NOMO-1 treated with DMSO at 0.1 percent for 48 hours (cell line): ENCODE data around the gene ELK4.

Source experiments
- DNase-seq: peaks from one replicate; lab custom pipeline; 2025; ENCODE audit not compliant: unreplicated experiment; lab: John Stamatoyannopoulos, UW

ELK4 gene

DNA sequence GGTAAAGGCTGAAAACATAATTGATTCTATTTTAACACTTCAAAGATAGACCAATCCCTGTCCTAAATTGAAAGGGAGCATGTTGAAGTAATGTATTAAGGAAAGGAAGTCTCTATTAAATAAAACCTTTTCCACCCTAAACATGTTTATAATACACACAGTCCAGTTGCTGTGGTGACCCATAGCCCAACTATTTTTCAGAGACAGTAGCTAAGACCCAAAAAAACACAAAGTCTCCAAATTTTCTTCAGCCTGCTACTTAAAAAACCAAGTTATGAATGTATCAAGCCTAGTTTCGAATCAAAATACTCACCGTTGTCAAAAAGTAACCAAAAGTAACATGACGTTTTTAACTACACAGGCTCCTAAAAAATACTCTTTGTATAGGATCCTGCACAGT, 1.6 kb downstream of the ELK4 start:
- DNase-seq: no peak

DNA sequence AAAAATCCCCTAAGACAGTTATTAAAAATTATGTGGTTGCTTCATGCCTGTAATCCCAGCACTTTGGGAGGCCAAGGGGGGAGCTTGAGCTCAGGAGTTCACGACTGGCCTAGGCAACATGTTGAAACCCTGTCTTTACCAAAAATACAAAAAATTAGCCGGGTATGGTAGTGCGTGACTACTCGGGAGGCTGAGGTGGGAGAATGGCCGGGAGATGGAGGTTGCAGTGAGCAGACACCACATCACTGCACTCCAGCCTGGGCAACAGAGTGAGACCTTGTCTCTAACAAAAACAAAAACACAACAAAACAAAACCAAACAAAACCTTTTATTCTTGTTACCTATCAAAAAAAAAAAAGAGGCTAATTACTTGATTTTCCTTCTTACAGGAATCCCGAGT, 2.1 kb downstream of the ELK4 start:
- no peak for DNase-seq

DNA sequence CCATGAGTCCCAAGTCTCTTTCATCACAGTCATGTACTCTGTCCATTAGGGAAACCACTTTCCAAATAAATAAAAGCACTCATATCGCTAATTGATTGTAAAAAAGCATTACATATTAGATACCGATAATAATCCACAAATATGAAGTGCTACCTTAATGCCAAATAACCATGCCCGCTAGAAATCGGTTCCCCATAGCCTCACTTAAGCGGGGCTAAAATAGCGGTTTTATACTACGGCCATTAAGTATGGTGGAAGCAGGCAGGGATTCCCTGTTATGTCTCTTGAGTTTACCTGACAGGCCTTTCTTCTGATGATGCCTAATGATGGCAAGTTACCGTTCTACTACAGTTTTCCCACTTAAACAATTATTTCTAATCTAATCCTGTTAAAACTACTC, 3.9 kb downstream of the ELK4 start:
- DNase-seq: no peak

DNA sequence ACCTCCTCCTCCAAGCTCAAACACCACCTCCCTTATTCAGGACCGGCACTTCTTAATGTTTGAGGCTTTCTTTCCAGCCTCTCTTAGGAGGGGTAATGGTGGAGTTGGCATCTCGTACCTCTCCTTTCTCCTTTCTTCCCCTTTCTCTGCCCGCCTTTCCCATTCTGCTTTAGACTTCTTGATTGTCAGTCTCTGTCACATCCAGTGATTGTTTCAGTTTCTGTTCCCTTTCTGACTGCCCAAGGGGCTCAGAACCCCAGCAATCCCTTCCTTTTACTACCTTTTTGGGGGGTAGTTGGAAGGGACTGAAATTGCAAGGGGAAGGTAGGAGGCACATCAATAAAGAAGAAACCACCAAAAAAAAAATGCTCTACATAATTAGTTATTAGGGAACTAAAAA, 5.6 kb downstream of the ELK4 start:
- peak; percentile 64 for DNase-seq

DNA sequence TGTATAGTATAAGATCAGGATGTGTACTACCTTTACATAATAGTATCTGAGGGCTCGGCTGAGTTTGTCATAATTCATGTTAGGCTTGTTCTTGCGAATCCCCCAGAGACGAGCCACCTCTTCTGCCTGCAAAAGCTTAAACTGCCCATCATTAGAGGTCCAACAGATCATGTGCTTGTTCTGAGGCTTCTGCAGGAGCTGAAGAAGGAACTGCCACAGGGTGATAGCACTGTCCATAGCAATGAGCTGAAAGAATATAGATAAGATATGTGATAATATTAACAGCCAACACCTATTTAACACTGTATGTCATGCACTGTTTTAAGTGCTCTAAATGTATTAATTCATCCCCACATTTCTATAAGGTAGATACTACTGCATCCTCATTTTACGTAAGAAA, 8.2 kb downstream of the ELK4 start:
- DNase-seq: no peak

DNA sequence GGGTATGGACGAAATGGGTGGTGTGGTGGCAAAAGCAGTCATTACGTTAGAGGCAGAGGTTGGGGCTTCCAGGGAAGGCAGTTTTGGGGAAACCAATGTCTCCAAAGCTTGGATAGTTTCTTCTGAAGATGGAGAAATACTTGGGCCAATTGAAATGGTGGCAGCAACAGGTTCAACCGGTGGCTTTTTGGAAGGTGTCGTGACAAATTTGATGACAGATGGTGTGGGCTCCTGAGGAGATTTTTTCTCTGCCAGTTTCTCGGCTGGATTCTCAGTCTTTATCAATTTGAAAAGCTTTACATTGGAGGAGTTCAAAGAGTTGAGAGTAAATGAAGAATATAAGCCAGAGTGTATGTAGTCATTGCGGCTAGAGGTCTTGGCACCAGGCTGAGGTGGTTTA, 11.5 kb downstream of the ELK4 start:
- no peak for DNase-seq

DNA sequence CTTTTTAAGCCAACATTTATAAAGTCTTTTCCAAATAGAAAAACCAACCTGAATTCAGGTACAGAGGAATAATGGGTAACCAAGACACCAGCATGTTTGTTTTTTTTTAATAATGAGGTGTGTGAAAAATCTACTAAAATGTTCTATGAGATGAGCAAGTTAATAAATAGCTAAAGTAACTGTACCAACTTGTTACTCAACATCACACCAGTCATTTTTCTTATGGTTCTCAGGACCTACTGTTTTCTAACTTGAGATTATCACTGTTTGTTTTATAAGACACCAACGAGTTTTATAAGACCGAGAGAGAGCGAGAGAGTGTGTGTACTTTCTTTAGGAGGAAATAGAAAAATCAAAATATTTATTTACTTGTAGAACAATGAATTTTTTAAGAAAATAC, 12.4 kb downstream of the ELK4 start:
- no peak for DNase-seq

DNA sequence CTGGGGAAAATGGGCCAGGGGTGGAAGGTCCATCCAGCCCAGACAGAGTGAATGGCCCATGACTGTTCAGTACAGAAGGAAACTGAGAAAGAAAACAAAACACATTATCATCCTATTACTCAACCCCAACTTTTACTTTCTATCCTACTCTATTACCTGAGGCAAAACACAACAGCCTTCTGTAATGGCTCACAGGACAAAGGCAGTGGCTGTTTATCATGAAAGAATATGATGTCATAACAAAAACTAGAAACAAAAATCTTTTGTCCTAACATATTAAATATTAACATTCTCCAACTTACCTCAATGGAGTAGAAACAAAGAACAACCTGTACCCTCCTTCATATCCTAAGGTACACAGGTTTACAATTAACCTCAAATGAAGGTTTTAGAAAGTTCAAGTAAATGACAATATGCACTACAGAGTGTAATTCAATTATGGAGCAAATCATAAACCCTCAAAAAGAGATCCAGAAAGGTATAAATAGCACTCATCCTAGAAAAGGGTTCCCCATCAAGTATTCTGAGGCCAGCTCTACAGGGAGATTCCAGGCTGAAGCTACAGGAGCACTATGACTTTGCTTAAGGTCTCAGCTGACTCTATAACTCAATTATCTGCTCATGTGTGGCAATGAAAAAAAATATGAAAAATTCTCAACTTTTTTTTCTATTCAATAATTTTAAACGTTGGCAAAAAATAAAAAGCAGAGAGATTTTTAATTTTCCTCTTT, 15.1 kb downstream of the ELK4 start:
- no peak for DNase-seq

DNA sequence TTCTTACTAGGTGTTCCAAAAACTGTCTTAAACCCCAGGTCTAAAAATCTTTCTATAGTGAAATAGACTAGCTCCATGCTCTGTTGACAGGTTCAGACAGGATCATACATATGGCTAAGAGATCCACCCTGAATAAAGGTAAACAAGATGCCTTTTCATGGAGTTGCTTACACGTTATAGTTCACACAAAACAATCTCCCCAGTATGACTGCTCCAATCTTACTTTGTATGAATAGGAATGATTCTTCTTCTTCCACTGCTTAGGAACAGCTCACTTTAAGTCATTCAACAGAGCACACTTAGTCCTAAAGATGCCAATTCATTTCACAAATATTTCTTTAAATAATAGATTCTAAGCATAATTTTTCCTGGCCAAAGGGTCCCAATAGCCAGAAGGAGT, 16.0 kb downstream of the ELK4 start:
- DNase-seq: no peak

DNA sequence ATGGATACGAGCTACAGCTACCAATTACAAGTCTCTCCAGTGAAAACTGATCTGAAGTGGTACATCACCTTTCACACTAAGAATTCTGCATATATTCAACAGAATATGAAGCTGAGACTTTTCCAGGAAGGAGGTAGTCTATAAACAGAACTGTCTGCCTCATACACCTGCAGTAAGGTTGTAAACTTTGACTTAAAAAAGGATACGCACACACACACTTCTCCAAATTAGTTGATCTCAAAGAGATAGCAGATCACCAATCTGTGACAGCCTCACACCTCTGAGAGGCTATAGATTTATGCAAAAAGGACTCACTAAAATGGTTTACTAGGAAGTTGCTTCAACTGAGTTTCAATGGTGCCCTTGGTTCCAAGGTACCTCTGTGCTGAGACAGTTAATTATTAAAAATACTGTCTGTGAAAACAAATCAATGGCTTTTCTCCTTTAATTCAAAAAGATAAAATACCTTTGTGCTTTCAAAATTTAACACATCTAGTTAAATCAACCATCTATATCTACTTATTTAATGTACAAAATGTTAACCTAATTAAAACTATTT, 17.9 kb downstream of the ELK4 start:
- no peak for DNase-seq

DNA sequence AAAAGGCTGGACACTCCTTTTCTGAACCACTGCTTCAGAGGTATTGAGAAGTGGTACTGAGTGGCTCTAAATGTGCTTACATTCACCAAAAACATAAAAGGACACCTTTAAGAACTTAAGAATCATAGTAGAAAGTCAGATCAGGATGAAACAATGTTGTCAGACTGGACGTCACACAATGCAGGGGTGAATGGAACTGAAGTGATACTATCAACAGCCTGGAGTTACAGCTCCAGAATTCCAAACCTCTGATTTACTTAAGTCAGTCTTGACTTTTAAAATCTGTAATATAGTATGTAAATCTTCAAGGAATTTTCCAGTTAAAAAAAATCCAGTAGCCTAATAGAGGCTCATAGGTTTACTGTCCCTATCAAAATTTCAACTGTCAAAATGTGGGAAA, 19.3 kb downstream of the ELK4 start:
- DNase-seq: no peak

DNA sequence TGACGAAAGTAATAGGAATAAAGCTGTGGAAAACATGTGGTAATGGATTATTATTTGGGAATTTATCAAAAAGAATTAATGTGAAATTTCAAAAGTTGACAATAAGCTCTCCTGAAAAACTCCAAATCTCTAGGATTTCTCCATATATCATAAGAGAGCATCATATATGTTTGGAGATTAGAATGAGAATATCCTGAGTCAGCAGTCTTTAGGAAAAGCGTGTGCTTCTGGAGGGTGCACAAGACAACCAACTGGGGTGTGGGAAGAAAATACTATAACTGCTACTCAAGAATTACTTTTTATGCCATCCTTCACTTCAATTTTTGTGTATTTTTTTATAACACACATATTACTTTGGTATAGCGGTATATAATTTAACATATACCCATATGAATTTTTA, 19.7 kb downstream of the ELK4 start:
- no peak for DNase-seq

DNA sequence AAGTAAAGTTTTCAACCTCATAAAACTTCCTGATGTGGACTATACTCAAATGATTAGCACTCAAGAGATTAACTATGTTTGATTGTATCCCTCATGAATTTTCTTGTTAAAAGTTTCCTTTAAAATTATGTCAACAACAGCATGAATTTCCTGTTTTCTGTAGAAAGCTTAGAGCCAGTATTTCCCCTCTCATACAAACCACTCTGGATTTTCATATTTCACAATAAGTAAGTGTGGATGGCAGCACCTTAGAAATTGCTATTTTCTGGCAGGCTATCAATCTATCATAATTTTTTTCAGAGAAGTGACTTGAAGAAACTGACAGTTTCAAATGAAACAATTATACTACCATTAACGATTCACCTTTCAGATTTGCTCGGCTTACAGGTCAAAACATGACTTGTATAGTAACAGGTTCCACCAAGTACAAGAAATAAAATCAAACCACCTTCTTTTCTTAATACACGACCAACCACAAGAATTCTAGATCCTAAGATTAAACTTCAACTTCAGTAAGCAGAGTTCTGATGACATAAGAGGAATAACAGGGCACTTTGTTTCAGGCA, 20.8 kb downstream of the ELK4 start:
- DNase-seq: no peak

DNA sequence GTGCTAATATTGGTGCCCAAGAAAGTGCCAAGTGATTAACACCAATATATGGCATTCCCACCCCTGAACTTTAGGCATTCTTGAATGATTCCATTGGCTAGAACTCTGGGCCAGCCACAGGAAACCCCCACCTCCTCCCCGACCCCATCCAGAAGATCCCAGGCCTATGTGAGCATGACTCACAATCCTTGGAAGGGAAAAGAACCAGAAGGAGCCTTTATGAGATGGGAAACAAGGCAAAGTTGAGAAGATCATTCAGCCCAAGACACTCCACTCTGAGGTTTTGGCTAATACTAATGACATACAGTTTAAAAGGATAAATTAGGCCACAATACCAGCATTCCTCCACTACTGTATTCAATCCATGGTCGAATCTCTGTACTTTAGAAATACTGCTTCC, 21.8 kb downstream of the ELK4 start:
- DNase-seq: no peak

DNA sequence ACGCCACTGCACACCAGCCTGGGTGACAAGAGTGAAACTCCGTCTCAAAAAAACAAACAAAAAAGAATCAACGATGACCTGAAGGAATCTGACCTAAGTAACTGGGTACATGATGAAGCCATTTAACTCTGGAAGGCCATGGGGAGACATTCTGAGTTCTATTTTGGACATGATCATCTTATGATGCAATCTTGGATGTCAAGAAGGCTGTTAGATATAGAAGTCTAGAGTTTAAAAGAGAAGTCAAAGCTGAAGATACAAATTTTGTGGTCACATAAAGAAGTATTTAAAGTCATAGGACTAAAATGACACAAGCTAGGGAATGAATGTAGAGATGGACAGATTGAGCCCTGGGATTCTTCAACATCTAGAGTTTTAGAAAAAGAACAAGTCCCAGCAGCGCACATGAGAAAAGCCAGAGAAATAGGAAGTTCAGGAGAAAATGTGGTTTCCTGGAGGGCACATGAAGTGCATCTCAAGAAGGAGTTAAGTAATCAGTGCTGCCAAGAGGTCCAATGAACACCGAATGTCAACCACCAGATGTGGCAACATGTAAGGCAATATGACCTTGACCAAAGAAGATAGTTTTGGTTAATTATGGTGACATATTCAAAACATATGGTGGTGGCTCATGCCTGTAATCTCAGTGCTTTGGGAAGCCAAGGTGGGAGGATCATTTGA, 26.8 kb downstream of the ELK4 start:
- DNase-seq: peak; percentile 96

DNA sequence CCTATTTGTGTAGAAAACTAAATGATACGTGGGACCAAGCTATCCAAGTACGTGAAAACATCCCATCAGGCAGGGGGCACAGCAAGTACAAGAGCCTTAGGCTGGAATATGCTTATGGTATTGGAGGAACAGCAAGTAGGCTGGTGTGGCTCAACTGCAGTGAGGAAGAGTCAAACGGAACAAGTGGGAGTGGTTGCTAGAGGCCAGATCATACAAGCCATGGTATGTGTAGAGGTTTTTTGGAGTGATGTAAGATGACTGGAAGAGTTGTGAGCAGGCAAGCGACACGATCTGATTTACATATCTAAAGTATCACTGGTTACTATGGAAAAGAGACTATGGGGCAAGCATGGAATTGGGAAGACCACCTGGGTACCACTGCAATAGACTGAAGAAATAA, 27.8 kb downstream of the ELK4 start:
- no peak for DNase-seq

DNA sequence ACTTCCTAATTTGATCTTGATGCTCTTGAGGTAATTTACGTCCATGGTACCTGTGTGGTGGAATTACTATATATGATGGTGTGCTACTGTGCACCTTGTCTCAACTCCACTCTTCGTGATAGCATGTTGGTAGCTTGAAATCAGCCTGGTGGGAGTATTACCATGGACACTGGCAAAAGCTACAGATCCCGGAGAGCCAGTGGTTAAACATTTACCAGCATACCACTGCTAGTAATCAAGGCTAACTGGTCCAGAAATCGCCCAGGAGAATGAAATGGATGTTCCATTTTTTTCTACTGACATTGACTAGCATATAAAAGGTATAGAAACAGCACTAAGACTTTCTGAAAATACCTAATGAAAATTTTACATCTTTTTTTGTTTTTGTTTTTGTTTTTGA, 30.6 kb downstream of the ELK4 start:
- DNase-seq: no peak

DNA sequence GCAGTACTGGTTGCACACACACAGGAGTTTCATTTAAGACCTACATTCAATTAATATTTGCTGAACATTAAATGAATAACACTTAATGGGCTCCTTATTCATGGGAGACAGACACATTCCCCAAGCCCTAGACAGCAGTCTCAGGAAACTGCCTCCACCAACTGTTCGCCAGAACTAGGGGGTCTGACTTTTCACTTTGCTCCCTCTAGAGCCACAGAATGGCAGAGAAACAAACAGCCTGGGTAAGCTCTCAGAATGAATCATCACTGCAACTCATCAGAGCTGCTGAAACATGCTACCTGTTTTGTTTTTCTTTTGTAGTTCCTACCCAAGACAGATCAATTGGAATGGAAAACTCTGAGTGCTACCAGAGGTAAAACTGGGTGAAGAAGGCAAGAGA, 31.7 kb downstream of the ELK4 start:
- no peak for DNase-seq

DNA sequence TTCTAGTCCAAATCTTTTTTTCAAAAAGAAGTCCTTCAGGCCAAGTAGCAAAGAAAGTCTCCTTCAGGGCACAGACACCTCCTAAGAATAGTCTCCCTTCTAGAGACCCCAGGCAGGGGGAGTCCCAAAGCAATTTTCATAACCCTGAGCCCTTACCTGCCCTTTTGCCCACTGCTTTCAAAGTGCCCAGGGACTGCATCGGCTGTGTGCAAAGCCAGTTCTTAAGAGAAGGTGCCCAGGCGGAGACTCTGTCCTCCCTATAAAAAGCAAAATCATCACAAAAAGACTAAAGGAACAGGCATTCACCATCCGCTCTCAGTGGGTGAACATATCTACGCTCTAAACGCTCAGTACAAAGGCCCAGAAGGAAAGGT, 32.2 kb downstream of the ELK4 start:
- DNase-seq: no peak

DNA sequence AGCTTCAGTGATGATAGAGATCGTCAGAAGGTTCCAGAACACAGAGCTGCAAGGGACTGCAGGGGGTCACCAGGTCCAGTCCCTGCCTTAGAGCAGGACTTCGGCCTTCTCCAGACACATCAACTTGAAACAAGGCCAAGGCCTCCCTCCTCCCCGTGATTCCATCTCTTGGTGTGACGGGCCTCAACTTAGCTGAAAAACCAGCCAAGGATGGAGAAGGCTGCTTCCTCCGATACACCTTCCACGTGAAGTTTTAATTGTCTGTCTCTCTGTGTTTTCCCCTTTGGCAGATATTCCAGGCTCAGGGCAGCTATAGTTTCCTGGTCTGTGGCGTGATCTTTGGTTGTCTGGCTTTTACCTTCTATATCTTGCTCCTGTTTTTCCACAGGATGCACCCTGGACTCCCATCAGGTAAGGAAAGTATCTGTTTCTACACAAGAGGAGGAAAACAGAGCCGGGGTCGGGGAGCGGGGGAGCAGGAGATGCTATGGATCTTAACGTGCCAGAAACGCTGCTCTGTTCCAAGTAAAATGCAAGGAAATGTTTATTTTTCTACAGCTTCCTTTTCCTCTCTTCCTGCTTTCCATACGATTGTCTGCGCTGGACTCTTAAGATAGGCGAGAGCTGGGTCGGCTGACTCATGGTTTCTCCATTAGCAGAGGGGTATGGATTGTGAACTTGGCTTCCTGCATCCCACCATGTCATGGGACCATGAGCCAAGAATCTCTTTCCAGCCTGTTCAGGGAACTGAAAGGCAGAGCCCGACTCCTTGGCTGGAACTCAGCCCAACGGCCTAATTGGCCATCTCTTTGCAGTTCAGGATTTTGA, 32.8 kb downstream of the ELK4 start:
- no peak for DNase-seq

DNA sequence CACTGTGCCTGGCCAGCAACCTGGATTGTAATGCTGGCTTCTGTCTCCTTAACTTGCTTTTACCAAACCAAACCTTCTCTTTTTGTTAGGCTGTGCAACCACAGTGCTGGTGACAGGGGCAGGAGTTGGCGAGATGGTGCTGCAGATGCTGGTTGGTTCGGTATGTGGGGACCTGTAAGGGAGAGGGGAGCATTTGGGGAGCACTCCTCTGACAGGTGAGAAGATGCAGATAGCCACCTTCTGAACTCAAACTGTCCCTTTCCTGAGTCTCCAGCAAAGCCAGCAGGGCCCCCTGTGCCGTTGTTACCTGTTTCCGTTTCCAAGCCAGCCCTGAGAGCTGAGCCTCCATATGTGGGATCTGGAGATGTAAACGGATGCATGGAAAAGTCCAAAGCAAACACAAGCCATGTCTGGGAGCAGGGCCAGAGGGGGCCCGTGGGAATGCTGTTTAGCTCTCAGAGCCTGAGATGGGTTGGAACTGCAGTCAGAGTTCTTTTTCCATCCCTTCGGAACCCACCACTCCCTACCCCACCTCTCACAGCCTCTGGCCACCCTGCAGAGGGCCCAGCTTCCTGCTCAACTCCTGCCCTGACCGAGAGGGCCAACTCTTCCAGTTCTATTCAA, 34.0 kb downstream of the ELK4 start:
- DNase-seq: no peak
